Vagina (tissue), 2 donors: ENCODE data around the gene VWDE. TPM values are rescaled to one million over a fixed set of nuclear protein-coding genes. Genes with fewer than 3 reads are reported as not detected.

ENCODE experiments used
- DNase-seq, 2 donors: peaks; one replicate each; pipeline ENCODE4 v3.0.0-alpha.2; 2017; ENCODE audit errors: extremely low spot score in 2 of 2
- H3K27ac ChIP-seq: fragments of 200-600 bp; sonication (generic); one replicate; pipeline ENCODE4 v1.5.1; 2019
- H3K27me3 ChIP-seq: fragments of 200-600 bp; sonication (generic); one replicate; pipeline ENCODE4 v1.5.1; 2019
- H3K36me3 ChIP-seq, 2 donors: fragments of 200-600 bp; sonication (generic); one replicate each; pipeline ENCODE4 v1.5.1; 2017 to 2019
- H3K4me1 ChIP-seq: fragments of 200-600 bp; sonication (generic); one replicate; pipeline ENCODE4 v1.5.1; 2019
- H3K4me3 ChIP-seq, 2 donors: fragments of 200-600 bp; sonication (generic); 1 replicate in 1 of 2; 2 replicates in 1 of 2; pipeline ENCODE4 v1.5.1; 2016 to 2019
- H3K9me3 ChIP-seq: fragments of 200-600 bp; sonication (generic); one replicate; pipeline ENCODE4 v1.5.1; 2019
- POLR2A ChIP-seq, 2 donors: fragments of 450-650 bp; IDR thresholded peaks; one replicate each; pipeline ENCODE4 v1.6.1; 2017; ENCODE audit warnings: antibody characterized with exemption in 2 of 2, mild to moderate bottlenecking in 2 of 2, moderate library complexity in 2 of 2
- POLR2AphosphoS5 ChIP-seq, 2 donors: sonication (generic); formaldehyde crosslinking; IDR thresholded peaks; one replicate each; pipeline ENCODE4 v1.9.0; 2017; ENCODE audit warnings: antibody characterized with exemption in 2 of 2, mild to moderate bottlenecking in 2 of 2, low read depth in 1 of 2; ENCODE audit not compliant: insufficient read depth in 1 of 2
- intact Hi-C: fragments of 100-400 bp; cut with DNase I; formaldehyde crosslinking; loops from one replicate; pipeline ENCODE4 v1.15.1; 2023
- total RNA-seq: library from RNA; depleted of rRNA; stranded (reverse); fragments of >200 nt; gene quantifications from one replicate; pipeline ENCODE4 v1.2.3, GENCODE V29; 2016
- TF ChIP-seq, protein P1 (sequence below), 3 experiments: fragments of 450-650 bp in 2 of 3; fragments of 200-600 bp in 1 of 3; sonication (generic) in 1 of 3; IDR thresholded peaks; one replicate each; pipeline ENCODE4 v1.5.1; 2017 to 2019; ENCODE audit warnings: antibody characterized with exemption in 3 of 3, mild to moderate bottlenecking in 2 of 3, moderate library complexity in 2 of 3

VWDE gene
- total RNA-seq, 1 donor from 2014 or later: 2.9 TPM

DNA sequence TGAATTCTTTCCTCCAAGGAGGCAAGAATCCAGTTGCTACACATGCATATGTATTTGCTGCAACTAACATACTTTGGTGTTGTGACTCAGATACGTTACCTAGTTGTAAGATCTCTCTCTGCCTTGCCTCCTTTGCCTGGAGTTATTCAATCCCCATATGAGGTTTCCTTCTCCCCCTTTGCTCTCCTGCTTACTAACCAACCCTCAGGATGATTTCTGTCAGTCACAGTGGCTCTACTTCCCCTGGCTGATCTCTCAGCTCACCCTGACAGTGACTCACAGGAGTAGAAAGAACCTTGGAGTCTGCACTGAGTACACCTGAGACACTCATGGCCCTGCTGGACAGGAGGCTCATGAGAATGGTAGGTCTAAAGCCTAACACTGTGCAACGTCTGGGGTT, 100.6 kb downstream of the VWDE start:
- H3K27ac ChIP-seq: no peak overlapping the region
- no peak overlapping the region for H3K4me3 ChIP-seq

DNA sequence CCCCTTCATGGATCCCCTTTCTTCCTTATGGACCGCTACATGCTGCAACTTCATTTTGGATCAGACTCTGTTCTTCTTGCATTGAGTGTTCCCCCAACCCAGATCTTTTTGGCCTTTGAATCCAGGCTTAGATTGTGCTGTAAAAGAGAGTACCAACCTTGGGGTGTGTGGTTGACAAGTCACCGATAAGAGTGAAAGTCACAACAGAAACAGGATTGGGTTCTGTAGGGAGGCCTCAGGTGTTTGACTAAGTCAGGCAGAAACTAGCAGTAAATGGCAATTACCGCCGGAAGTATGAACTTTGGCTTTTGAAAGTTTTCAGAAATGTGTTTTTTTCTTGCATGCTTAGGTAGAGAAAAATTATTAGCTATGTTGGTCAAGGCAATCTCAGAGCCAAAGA, 103.2 kb downstream of the VWDE start:
- DNase-seq: no peak
- no peak overlapping the region for H3K4me3 ChIP-seq
- TF ChIP-seq, protein P1, sequence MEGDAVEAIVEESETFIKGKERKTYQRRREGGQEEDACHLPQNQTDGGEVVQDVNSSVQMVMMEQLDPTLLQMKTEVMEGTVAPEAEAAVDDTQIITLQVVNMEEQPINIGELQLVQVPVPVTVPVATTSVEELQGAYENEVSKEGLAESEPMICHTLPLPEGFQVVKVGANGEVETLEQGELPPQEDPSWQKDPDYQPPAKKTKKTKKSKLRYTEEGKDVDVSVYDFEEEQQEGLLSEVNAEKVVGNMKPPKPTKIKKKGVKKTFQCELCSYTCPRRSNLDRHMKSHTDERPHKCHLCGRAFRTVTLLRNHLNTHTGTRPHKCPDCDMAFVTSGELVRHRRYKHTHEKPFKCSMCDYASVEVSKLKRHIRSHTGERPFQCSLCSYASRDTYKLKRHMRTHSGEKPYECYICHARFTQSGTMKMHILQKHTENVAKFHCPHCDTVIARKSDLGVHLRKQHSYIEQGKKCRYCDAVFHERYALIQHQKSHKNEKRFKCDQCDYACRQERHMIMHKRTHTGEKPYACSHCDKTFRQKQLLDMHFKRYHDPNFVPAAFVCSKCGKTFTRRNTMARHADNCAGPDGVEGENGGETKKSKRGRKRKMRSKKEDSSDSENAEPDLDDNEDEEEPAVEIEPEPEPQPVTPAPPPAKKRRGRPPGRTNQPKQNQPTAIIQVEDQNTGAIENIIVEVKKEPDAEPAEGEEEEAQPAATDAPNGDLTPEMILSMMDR (IDR thresholded peaks at IDR 0.05): no peak
- no peak for TF ChIP-seq POLR2A (IDR thresholded peaks at IDR 0.05)
- no peak for TF ChIP-seq POLR2AphosphoS5 (IDR thresholded peaks at IDR 0.05; ENCODE audit: insufficient read depth in 1 of 2, low read depth in 1 of 2)
- H3K36me3 ChIP-seq: no peaks in the 10 kb centered on the region
- H3K4me1 ChIP-seq: peaks cover 6% of the 10 kb centered on the region
- no peaks in the 10 kb centered on the region for H3K9me3 ChIP-seq
- no peaks in the 10 kb centered on the region for H3K27me3 ChIP-seq
- intact Hi-C loops: no loop called here
- H3K27ac ChIP-seq: no peak overlapping the region

More for the DNA sequence above, 100.6 kb downstream of the VWDE start:
- H3K36me3 ChIP-seq: no peaks in the 10 kb centered on the region
- no peaks in the 10 kb centered on the region for H3K9me3 ChIP-seq
- no peak for TF ChIP-seq POLR2AphosphoS5 (IDR thresholded peaks at IDR 0.05; ENCODE audit: insufficient read depth in 1 of 2, low read depth in 1 of 2)
- TF ChIP-seq POLR2A (IDR thresholded peaks at IDR 0.05): no peak
- TF ChIP-seq, protein P1 (IDR thresholded peaks at IDR 0.05): no peak
- peaks cover 6% of the 10 kb centered on the region for H3K4me1 ChIP-seq
- no peaks in the 10 kb centered on the region for H3K27me3 ChIP-seq
- intact Hi-C loops: no loop called here
- DNase-seq: no peak

DNA sequence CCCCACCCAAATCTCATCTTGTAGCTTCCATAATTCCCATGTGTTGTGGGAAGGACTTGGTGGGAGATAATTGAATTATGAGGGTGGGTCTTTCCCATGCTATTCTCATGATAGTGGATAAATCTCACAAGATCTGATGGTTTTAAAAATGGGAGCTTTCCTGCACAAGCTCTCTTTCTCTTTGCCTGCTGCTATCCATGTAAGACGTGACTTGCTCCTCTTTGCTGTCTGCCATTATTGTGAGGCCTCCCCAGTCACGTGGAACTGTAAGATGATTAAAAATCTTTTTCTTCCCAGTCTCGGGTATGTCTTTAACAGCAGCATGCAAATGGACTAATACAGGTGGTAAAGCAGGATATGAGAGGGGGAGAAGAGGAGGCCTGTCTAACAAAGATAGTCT, 104.3 kb downstream of the VWDE start:
- Histone ChIP-seq H3K4me1 (peaks cover 6% of the 10 kb centered on the region), H3K27ac (no peak overlapping the region), H3K4me3 (no peak overlapping the region), H3K36me3 (no peaks in the 10 kb centered on the region), H3K27me3 (no peaks in the 10 kb centered on the region), H3K9me3 (no peaks in the 10 kb centered on the region)
- TF ChIP-seq POLR2A (IDR thresholded peaks at IDR 0.05): no peak
- TF ChIP-seq, protein P1 (IDR thresholded peaks at IDR 0.05): no peak
- TF ChIP-seq POLR2AphosphoS5 (IDR thresholded peaks at IDR 0.05; ENCODE audit: insufficient read depth in 1 of 2, low read depth in 1 of 2): no peak
- DNase-seq: no peak
- intact Hi-C loops: no loop called here

DNA sequence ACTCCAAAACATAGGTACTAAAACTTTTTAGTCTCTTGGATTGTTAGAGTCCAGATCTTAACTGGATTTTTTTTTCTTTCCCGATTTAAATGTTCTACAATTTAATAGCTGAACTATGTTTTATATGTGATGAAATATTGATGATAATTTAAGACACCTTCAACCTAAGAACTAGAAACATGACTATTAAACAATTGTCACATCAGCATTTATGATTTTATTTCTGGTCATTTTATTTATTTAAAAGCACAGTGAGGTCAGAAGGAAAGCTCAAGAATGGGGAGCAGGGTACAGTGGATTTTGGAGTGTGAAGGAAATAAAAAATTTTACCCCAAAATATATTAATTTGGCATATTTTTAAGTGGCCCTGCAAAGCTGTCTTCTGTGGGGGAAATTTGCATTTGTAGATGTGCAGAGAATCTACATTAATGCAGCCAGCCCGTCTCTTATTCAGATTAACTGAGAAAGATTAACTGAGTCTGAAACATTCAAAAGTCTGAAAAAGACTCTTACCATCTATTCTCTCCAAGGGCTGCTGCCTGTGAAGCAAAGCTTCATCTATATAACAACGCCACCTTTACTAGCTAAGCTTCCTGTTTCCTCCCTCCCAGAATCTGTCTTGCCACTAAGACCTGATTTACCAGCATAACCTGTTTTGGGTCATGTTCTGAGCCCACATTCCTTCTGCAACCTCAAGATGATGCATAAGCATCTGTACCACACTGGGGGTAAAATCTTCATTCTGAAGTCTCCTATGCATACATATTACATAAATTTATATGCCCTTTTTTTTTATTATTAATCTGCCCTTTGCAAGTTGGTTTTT, 106.2 kb downstream of the VWDE start:
- H3K4me3 ChIP-seq: no peak overlapping the region
- H3K27ac ChIP-seq: no peak overlapping the region
- TF ChIP-seq POLR2AphosphoS5 (IDR thresholded peaks at IDR 0.05; ENCODE audit: insufficient read depth in 1 of 2, low read depth in 1 of 2): no peak
- TF ChIP-seq, protein P1 (IDR thresholded peaks at IDR 0.05): no peak
- TF ChIP-seq POLR2A (IDR thresholded peaks at IDR 0.05): no peak
- no peaks in the 10 kb centered on the region for H3K36me3 ChIP-seq
- H3K4me1 ChIP-seq: no peaks in the 10 kb centered on the region
- H3K27me3 ChIP-seq: no peaks in the 10 kb centered on the region
- H3K9me3 ChIP-seq: no peaks in the 10 kb centered on the region
- DNase-seq: no peak
- intact Hi-C loops: no loop called here

DNA sequence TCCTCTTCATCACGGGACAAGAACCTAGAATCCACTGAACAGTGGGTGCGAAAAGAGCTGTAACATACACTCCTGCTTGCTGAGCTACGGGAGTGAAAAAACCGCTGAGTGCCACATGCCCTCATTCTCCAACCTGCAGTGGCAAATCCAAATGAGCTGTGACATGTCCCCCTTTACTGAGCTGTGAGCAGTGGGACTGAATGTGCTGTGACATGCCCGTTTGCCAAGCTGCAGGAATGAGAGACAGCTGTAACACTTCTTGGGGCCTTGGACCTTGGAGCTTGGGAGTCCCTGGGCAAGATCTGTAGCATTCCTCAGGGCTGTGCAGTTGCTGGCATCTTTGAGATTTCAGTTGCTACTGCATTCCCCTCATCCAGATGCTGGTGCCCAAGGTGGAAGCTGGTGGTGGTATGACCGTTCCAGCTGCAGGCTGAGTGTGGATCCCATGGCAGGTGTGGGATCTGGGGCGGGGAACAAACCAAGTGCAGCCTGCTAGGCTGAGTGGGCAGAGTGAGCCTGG, 107.6 kb downstream of the VWDE start:
- Histone ChIP-seq H3K9me3 (no peaks in the 10 kb centered on the region), H3K4me3 (no peak overlapping the region), H3K27me3 (no peaks in the 10 kb centered on the region), H3K27ac (no peak overlapping the region), H3K36me3 (no peaks in the 10 kb centered on the region), H3K4me1 (no peaks in the 10 kb centered on the region)
- no peak for DNase-seq
- TF ChIP-seq POLR2AphosphoS5 (IDR thresholded peaks at IDR 0.05; ENCODE audit: insufficient read depth in 1 of 2, low read depth in 1 of 2) (no peak), POLR2A (IDR thresholded peaks at IDR 0.05) (no peak)
- TF ChIP-seq, protein P1 (IDR thresholded peaks at IDR 0.05): no peak
- intact Hi-C loops: no loop called here
